H1 (cell line): ENCODE measurements around the gene TSC1. TPM values are rescaled to one million over a fixed set of nuclear protein-coding genes. Genes with fewer than 3 reads are reported as not detected.

ENCODE experiments used
- CTCF ChIA-PET: fragments of 300-600 bp; sonication (Branson Sonifier 250); formaldehyde crosslinking; loops from one replicate; lab custom pipeline; 2021; ENCODE audit not compliant: partially characterized antibody; lab: Charles Lee
- POLR2A ChIA-PET: fragments of 300-600 bp; sonication (Branson Sonifier 250); formaldehyde crosslinking; loops from one replicate; lab custom pipeline; 2021; ENCODE audit warnings: inconsistent platforms; ENCODE audit not compliant: partially characterized antibody; lab: Charles Lee
- DNase-seq, 2 experiments: peaks; one replicate each; pipeline versions ENCODE4 v3.0.0 to v3.0.0-alpha.2; 2010 to 2022; ENCODE audit warnings: low spot score in 2 of 2, low read depth in 1 of 2, mixed read lengths in 1 of 2
- FAIRE-seq: peaks from 2 replicates; lab custom pipeline; 2011; peaks lifted over from hg19 to GRCh38; lab: Jason Lieb, UNC
- H2AFZ ChIP-seq: 2 replicates; pipeline ENCODE4 v1.8.1; 2012; ENCODE audit warnings: low read length, inconsistent platforms
- H2AK5ac ChIP-seq: 2 replicates; pipeline ENCODE4 v1.6.1; 2013; ENCODE audit warnings: low read depth, low read length
- H2BK120ac ChIP-seq: replicated peaks from 2 replicates; pipeline ENCODE3; 2013; ENCODE audit warnings: low read depth, low read length, inconsistent platforms
- H2BK12ac ChIP-seq: 2 replicates; pipeline ENCODE4 v1.6.1; 2013; ENCODE audit warnings: low read depth, low read length
- H2BK15ac ChIP-seq: 2 replicates; pipeline ENCODE4 v1.6.1; 2013; ENCODE audit warnings: low read length
- H2BK20ac ChIP-seq: 2 replicates; pipeline ENCODE4 v1.6.1; 2013; ENCODE audit warnings: low read length
- H2BK5ac ChIP-seq: 2 replicates; pipeline ENCODE4 v1.6.1; 2013; ENCODE audit warnings: low read depth, low read length
- H3K14ac ChIP-seq: 2 replicates; pipeline ENCODE4 v1.6.1; 2013; ENCODE audit warnings: inconsistent platforms; ENCODE audit not compliant: insufficient read length
- H3K18ac ChIP-seq: 2 replicates; pipeline ENCODE4 v1.6.1; 2013; ENCODE audit warnings: low read length; ENCODE audit errors: extremely low read depth
- H3K23ac ChIP-seq: 2 replicates; pipeline ENCODE4 v1.6.1; 2013; ENCODE audit warnings: inconsistent platforms; ENCODE audit not compliant: insufficient read length
- H3K23me2 ChIP-seq: 2 replicates; pipeline ENCODE4 v1.6.1; 2013; ENCODE audit warnings: low read depth, low read length
- H3K27ac ChIP-seq: 2 replicates; pipeline ENCODE4 v1.6.1; 2011; ENCODE audit warnings: low read depth, low read length, inconsistent platforms
- H3K27me3 ChIP-seq, 4 experiments: replicated peaks in 1 of 4; 1 replicate in 1 of 4; 2 replicates in 3 of 4; pipeline versions ENCODE4 v1.6.1 to v1.8.1; 2011 to 2013; ENCODE audit warnings: low read length in 3 of 4, mild to moderate bottlenecking in 3 of 4, inconsistent platforms in 2 of 4, mixed read lengths in 2 of 4, moderate library complexity in 1 of 4; ENCODE audit not compliant: control insufficient read depth in 3 of 4, insufficient read depth in 3 of 4; ENCODE audit errors: extremely low read depth in 1 of 4
- H3K36me3 ChIP-seq, 4 experiments: 2 replicates each; pipeline versions ENCODE4 v1.6.1 to v1.8.1; 2011 to 2013; ENCODE audit warnings: mild to moderate bottlenecking in 4 of 4, low read length in 3 of 4, moderate library complexity in 2 of 4, control low read depth in 1 of 4, inconsistent platforms in 1 of 4; ENCODE audit not compliant: insufficient read depth in 4 of 4, control insufficient read depth in 2 of 4
- H3K4ac ChIP-seq: replicated peaks from 2 replicates; pipeline ENCODE3; 2013; ENCODE audit warnings: low read length, low read depth, mixed read lengths, inconsistent platforms; ENCODE audit not compliant: insufficient read length
- H3K4me1 ChIP-seq, 4 experiments: replicated peaks in 1 of 4; 1 replicate in 1 of 4; 2 replicates in 3 of 4; pipeline versions ENCODE4 v1.6.1 to v1.8.1; 2011 to 2013; ENCODE audit warnings: low read length in 3 of 4, inconsistent platforms in 2 of 4, mixed read lengths in 1 of 4; ENCODE audit not compliant: insufficient read depth in 4 of 4, control insufficient read depth in 3 of 4
- H3K4me2 ChIP-seq, 2 experiments: 2 replicates each; pipeline versions ENCODE4 v1.6.1 to v1.8.1; 2011 to 2013; ENCODE audit warnings: low read depth in 2 of 2, low read length in 2 of 2, control low read depth in 1 of 2, inconsistent platforms in 1 of 2, mild to moderate bottlenecking in 1 of 2; ENCODE audit not compliant: insufficient read depth in 1 of 2
- H3K4me3 ChIP-seq, 4 experiments: fragments of 200-600, 300-600 bp in 1 of 4; sonication (generic), shearing (Covaris generic), sonication (Bioruptor Twin) in 1 of 4; 2 replicates each; pipeline versions ENCODE4 v1.5.1 to v1.8.1; 2011 to 2016; ENCODE audit warnings: low read length in 4 of 4, low read depth in 3 of 4, control low read depth in 2 of 4, inconsistent platforms in 2 of 4, mild to moderate bottlenecking in 2 of 4, mixed read lengths in 1 of 4, moderate library complexity in 1 of 4; ENCODE audit not compliant: insufficient read depth in 2 of 4; ENCODE audit errors: extremely low read depth in 1 of 4
- H3K56ac ChIP-seq: replicated peaks from 2 replicates; pipeline ENCODE3; 2013; ENCODE audit warnings: low read depth, mild to moderate bottlenecking, mixed read lengths, low read length, inconsistent platforms; ENCODE audit not compliant: insufficient read length
- H3K79me1 ChIP-seq: 2 replicates; pipeline ENCODE4 v1.6.1; 2013; ENCODE audit warnings: low read depth, low read length, control low read depth
- H3K79me2 ChIP-seq, 2 experiments: 2 replicates each; pipeline versions ENCODE4 v1.6.1 to v1.8.1; 2012 to 2013; ENCODE audit warnings: low read length in 2 of 2, mild to moderate bottlenecking in 2 of 2, inconsistent platforms in 1 of 2; ENCODE audit not compliant: insufficient read depth in 2 of 2, control insufficient read depth in 1 of 2
- H3K9ac ChIP-seq, 4 experiments: replicated peaks in 1 of 4; 1 replicate in 1 of 4; 2 replicates in 3 of 4; pipeline versions ENCODE4 v1.6.1 to v1.8.1; 2011 to 2013; ENCODE audit warnings: low read depth in 3 of 4, low read length in 3 of 4, control low read depth in 2 of 4, mild to moderate bottlenecking in 2 of 4, moderate library complexity in 2 of 4, inconsistent platforms in 1 of 4; ENCODE audit errors: extremely low read depth in 1 of 4
- H3K9me3 ChIP-seq, 2 experiments: 2 replicates each; pipeline versions ENCODE4 v1.6.1 to v1.8.1; 2012 to 2013; ENCODE audit warnings: mild to moderate bottlenecking in 2 of 2, moderate library complexity in 2 of 2, control low read depth in 1 of 2, inconsistent platforms in 1 of 2, low read depth in 1 of 2, low read length in 1 of 2, mixed read lengths in 1 of 2; ENCODE audit not compliant: insufficient read depth in 2 of 2
- H4K20me1 ChIP-seq, 2 experiments: replicated peaks in 1 of 2; 2 replicates each; pipeline versions ENCODE3 to v1.8.1; 2011 to 2013; ENCODE audit warnings: inconsistent platforms in 2 of 2, low read length in 2 of 2, mild to moderate bottlenecking in 1 of 2; ENCODE audit not compliant: insufficient read depth in 2 of 2, control insufficient read depth in 1 of 2
- H4K5ac ChIP-seq: 2 replicates; pipeline ENCODE4 v1.6.1; 2013; ENCODE audit warnings: low read length, low read depth, mixed read lengths, inconsistent platforms; ENCODE audit not compliant: insufficient read length
- H4K8ac ChIP-seq: 2 replicates; pipeline ENCODE4 v1.8.0; 2013; ENCODE audit warnings: mild to moderate bottlenecking, moderate library complexity, low read length, inconsistent platforms; ENCODE audit not compliant: insufficient read depth; ENCODE audit errors: extremely low read depth
- H4K91ac ChIP-seq: replicated peaks from 2 replicates; pipeline ENCODE3; 2013; ENCODE audit warnings: low read length, mixed read lengths, inconsistent platforms; ENCODE audit not compliant: insufficient read length
- BRCA1 ChIP-seq: IDR thresholded peaks from 2 replicates; pipeline ENCODE4 v1.6.1; 2012; ENCODE audit warnings: low read depth, low read length, improper control_type of control experiment
- JUN ChIP-seq: IDR thresholded peaks from 2 replicates; pipeline ENCODE4 v1.6.1; 2011; ENCODE audit warnings: low read depth, mild to moderate bottlenecking, improper control_type of control experiment, low read length
- MAX ChIP-seq: IDR thresholded peaks from 2 replicates; pipeline ENCODE4 v1.6.1; 2012; ENCODE audit warnings: inconsistent platforms
- PHF8 ChIP-seq: fragments of 200-600 bp; sonication (generic); conservative IDR thresholded peaks from 2 replicates; pipeline ENCODE4 v1.7.1; 2012; ENCODE audit warnings: low read depth, mild to moderate bottlenecking, inconsistent platforms, low read length, moderate library complexity
- RAD21 ChIP-seq, 2 experiments: IDR thresholded peaks in 1 of 2; conservative IDR thresholded peaks in 1 of 2; 2 replicates each; pipeline ENCODE4 v1.6.1; 2011; ENCODE audit warnings: low read depth in 2 of 2, low read length in 2 of 2, improper control_type of control experiment in 1 of 2, inconsistent platforms in 1 of 2, mild to moderate bottlenecking in 1 of 2, moderate library complexity in 1 of 2
- RBBP5 ChIP-seq: IDR thresholded peaks from 2 replicates; pipeline ENCODE4 v1.7.1; 2012; ENCODE audit warnings: low read depth, mild to moderate bottlenecking, inconsistent platforms, low read length, moderate library complexity, borderline replicate concordance
- SAP30 ChIP-seq: fragments of 300-600 bp; sonication (generic); IDR thresholded peaks from 2 replicates; pipeline ENCODE4 v1.7.1; 2012; ENCODE audit warnings: low read length, moderate library complexity, mild to moderate bottlenecking, inconsistent platforms; ENCODE audit not compliant: insufficient read depth, insufficient replicate concordance
- SIN3A ChIP-seq, 2 experiments: IDR thresholded peaks in 1 of 2; conservative IDR thresholded peaks in 1 of 2; 2 replicates each; pipeline ENCODE4 v1.6.1; 2011 to 2012; ENCODE audit warnings: low read length in 2 of 2, improper control_type of control experiment in 1 of 2, low read depth in 1 of 2, mild to moderate bottlenecking in 1 of 2
- SP1 ChIP-seq: IDR thresholded peaks from 2 replicates; pipeline ENCODE4 v1.6.1; 2011; ENCODE audit warnings: low read depth, low read length
- TBP ChIP-seq: IDR thresholded peaks from 2 replicates; pipeline ENCODE4 v1.6.1; 2011; ENCODE audit warnings: low read depth, low read length, improper control_type of control experiment
- USF2 ChIP-seq: IDR thresholded peaks from 2 replicates; pipeline ENCODE4 v1.6.1; 2011; ENCODE audit warnings: low read length, improper control_type of control experiment
- ZNF274 ChIP-seq: IDR thresholded peaks from 2 replicates; pipeline ENCODE4 v1.7.0; 2012; ENCODE audit warnings: low read length, borderline replicate concordance; ENCODE audit errors: extremely low read depth
- WGBS, 2 experiments: shearing (Covaris generic) in 1 of 2; methylation state at CpG; one replicate each; pipeline versions ENCODE4 v1.1.6 to v1.1.7; 2013 to 2015; ENCODE audit warnings: low lambda C conversion rate in 2 of 2, mixed read lengths in 2 of 2, inconsistent platforms in 1 of 2, low coverage in 1 of 2, missing lambda C conversion rate in 1 of 2; ENCODE audit not compliant: insufficient replicate concordance in 2 of 2, insufficient coverage in 1 of 2, insufficient read length in 1 of 2; ENCODE audit errors: extremely low coverage in 1 of 2, missing lambda C conversion rate in 1 of 2; 5-methylcytosine and 5-hydroxymethylcytosine counted together
- polyA plus RNA-seq, 7 experiments: library from polyadenylated mRNA; depleted of rRNA in 3 of 7; stranded (reverse) in 5 of 7; unstranded in 2 of 7; fragments of >200 nt in 5 of 7; fragments of 200-250 nt in 2 of 7; gene quantifications; 1 replicate in 5 of 7; 2 replicates in 1 of 7; 4 replicates in 1 of 7; pipeline versions ENCODE4 v1.2.1 to v1.2.3, GENCODE V29; 2011 to 2013; ENCODE audit warnings: missing spikeins in 2 of 7, mixed read lengths in 2 of 7
- total RNA-seq: library from RNA; stranded (reverse); fragmentation: NEBNext Ultra II Directional; extraction: Animal tissue kit (Norgen Biotek cat#: 25700); gene quantifications from 2 replicates; pipeline ENCODE4 v1.2.1, GENCODE V29; 2021

TSC1 gene
- total and polyA plus RNA-seq, 2 of the 8 experiments (the other 6 are each of a cell fraction or from before 2014, with no cell fraction given): 37.2 to 46.0 TPM

- no peaks in the 10 kb centered on the region for H3K79me1 ChIP-seq
- whole genome bisulfite sequencing, 2 experiments: 85% methylated on average over 14 of the region's 14 CpGs; no CpG with 5 or more reads in 1 of the 2 experiments
- no peak overlapping the region for H2BK5ac ChIP-seq
- H3K4me2 ChIP-seq: no peak overlapping the region
- no peaks in the 10 kb centered on the region for H4K20me1 ChIP-seq
- no peak overlapping the region for H4K5ac ChIP-seq
- no peak overlapping the region for H3K27ac ChIP-seq
- H3K4me3 ChIP-seq: no peak overlapping the region
- DNase-seq (no peak), FAIRE-seq (no peak)
- no peak overlapping the region for H2BK15ac ChIP-seq
- H3K23ac ChIP-seq: no peak overlapping the region
- H2AK5ac ChIP-seq: no peak overlapping the region
- H3K27me3 ChIP-seq: no peaks in the 10 kb centered on the region; a peak in 2 of 7 replicates
- no peak overlapping the region for H3K18ac ChIP-seq
- no peak overlapping the region for H4K8ac ChIP-seq
- H3K56ac ChIP-seq: no peak overlapping the region
- H3K36me3 ChIP-seq: no peaks in the 10 kb centered on the region
- CTCF ChIA-PET: interaction anchor here (0.6 to 3.6 kb wide), 3 partner anchors 9 to 342 kb away, joined by 3 to 8 read pairs (median 4); no protein-coding TSS in a partner anchor
- H3K9ac ChIP-seq: no peak overlapping the region
- H3K4ac ChIP-seq: no peak overlapping the region
- peak overlapping the region; percentile 4; the same call in 1 of the 2 replicates for H2BK12ac ChIP-seq
- H2AFZ ChIP-seq: no peak overlapping the region
- H2BK20ac ChIP-seq: no peak overlapping the region
- H3K23me2 ChIP-seq: no peaks in the 10 kb centered on the region
- H3K79me2 ChIP-seq: no peaks in the 10 kb centered on the region
- H4K91ac ChIP-seq: no peak overlapping the region
- no peaks in the 10 kb centered on the region for H3K9me3 ChIP-seq
- POLR2A ChIA-PET: interaction anchor here (1.7 kb wide), 1 partner anchor 9 kb away, joined by 6 read pairs; no protein-coding TSS in a partner anchor
- H3K14ac ChIP-seq: no peak overlapping the region
- H3K4me1 ChIP-seq: peaks cover 0 to 14% (median 6%) of the 10 kb centered on the region in 4 experiments; a peak in 5 of 7 replicates
- no peak overlapping the region for H2BK120ac ChIP-seq
- TF ChIP-seq JUN (no peak), TBP (no peak), MAX (no peak), BRCA1 (no peak), RAD21 (IDR thresholded peaks at IDR 0.05 in 1 of 2, conservative IDR thresholded peaks at IDR 0.05 in 1 of 2; ENCODE audit: low read depth in 2 of 2, low read length in 2 of 2) (no peak), SAP30 (no peak), PHF8 (no peak), SP1 (no peak), ZNF274 (no peak), SIN3A (conservative IDR thresholded peaks at IDR 0.05 in 1 of 2, IDR thresholded peaks at IDR 0.05 in 1 of 2; ENCODE audit: low read depth in 1 of 2, low read length in 2 of 2) (no peak), USF2 (no peak), RBBP5 (no peak)
Observed at GRCh38 chr9:132993511-132993939, 49.1 kb upstream of the TSC1 start.
